Colonic mucosa (tissue), 4 donors: ENCODE data around the gene KRTAP1-3. TPM values are rescaled to one million over a fixed set of nuclear protein-coding genes. Genes with fewer than 3 reads are reported as not detected.
"Not testable (repeated sequence)": the region's sequence is repeated elsewhere in the genome, so short reads cannot be mapped to it uniquely, and the experiment has no call there.

Source experiments
- DNase-seq: peaks from one replicate; pipeline ENCODE4 v3.0.0-alpha.2; 2020
- H3K27ac ChIP-seq: fragments of 200-600 bp; one replicate; pipeline ENCODE4 v1.8.0; 2021
- H3K27me3 ChIP-seq: fragments of 200-600 bp; one replicate; pipeline ENCODE4 v1.8.0; 2021
- H3K36me3 ChIP-seq: fragments of 200-600 bp; one replicate; pipeline ENCODE4 v1.8.0; 2021
- H3K4me1 ChIP-seq: fragments of 200-600 bp; one replicate; pipeline ENCODE4 v1.8.0; 2021; ENCODE audit warnings: mild to moderate bottlenecking
- H3K4me3 ChIP-seq: fragments of 200-600 bp; one replicate; pipeline ENCODE4 v1.8.0; 2021
- H3K9ac ChIP-seq, 2 donors: one replicate each; pipeline ENCODE4 v1.7.0; 2013; ENCODE audit warnings: control low read depth in 2 of 2, low read depth in 2 of 2, low read length in 2 of 2
- H3K9me3 ChIP-seq: fragments of 200-600 bp; one replicate; pipeline ENCODE4 v1.8.0; 2021
- CTCF ChIP-seq: fragments of 200-600 bp; IDR thresholded peaks from one replicate; pipeline ENCODE4 v1.8.0; 2022; ENCODE audit warnings: antibody characterized with exemption, mild to moderate bottlenecking
- intact Hi-C: fragments of 100-400 bp; cut with DNase I; formaldehyde crosslinking; loops from one replicate; pipeline ENCODE4 v1.14.1; 2022
- total RNA-seq, 2 donors: library from RNA; stranded (reverse); fragmentation: NEBNext Ultra II Directional in 1 of 2; extraction: Animal tissue kit (Norgen Biotek cat#: 25700) in 1 of 2; gene quantifications; one replicate each; pipeline ENCODE4 v1.2.1, GENCODE V29; 2021
- donor health status: healthy.
- donor health status: DM: no; HTN: no; CAD: no.
- donor health status: DM: no; HTN: no; CAD: no.

The KRTAP1-3 gene
- total RNA-seq, 2 donors from 2014 or later = not detected

DNA sequence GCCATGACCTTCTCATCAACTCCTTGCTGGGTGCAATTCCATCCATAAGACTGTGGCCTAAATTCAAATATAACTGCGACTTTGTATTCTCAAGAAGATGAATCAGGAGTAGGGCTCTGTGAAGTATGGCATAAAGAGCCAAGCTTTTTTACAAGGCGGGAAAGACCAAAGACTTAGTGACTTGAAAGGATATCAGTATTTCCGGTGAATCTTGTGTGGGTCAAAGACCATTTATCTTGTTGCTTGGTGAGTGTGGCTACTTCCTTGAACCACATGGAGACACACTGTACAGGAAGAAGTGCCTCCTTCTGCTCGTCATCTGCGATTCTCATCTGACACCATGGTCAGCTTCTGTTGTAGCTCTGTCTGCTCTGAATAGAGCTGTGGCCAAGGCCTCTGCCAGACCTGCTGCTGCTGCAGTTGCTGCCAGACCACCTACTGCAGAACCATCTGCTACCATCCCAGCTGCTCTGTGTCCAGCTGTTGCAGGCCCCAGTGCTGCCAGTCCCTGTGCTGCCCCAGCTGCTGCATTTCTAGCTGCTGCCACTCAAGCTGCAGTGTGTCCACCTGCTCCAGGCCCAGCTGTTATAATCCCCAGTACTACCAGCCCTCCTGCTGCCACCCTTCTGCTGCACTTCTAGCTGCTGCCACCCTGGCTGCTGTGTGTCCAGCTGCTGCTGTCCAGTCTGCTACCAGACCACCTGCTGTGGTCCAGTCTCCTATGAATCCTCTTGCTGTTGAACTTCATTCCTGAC lies 37.1 kb upstream of the KRTAP1-3 start:
- no peak overlapping the region for H3K27ac ChIP-seq
- intact Hi-C loops = no loop called here
- no peaks in the 10 kb centered on the region for H3K27me3 ChIP-seq
- DNase-seq = no peak
- no peaks in the 10 kb centered on the region for H3K36me3 ChIP-seq
- H3K9me3 ChIP-seq = no peaks in the 10 kb centered on the region
- no peak overlapping the region for H3K9ac ChIP-seq
- no peaks in the 10 kb centered on the region for H3K4me1 ChIP-seq
- TF ChIP-seq CTCF = no peak
- H3K4me3 ChIP-seq = no peak overlapping the region

- intact Hi-C loops = no loop called here
- Histone ChIP-seq H3K9me3 (no peaks in the 10 kb centered on the region), H3K4me3 (no peak overlapping the region)
Measured at GRCh38 chr17:41069031-41069430, 34.4 kb upstream of the KRTAP1-3 start.

GRCh38 chr17:41067281-41067680 lies 32.6 kb upstream of the KRTAP1-3 start:
- intact Hi-C loops = no loop called here
- Histone ChIP-seq H3K9ac (no peak overlapping the region), H3K27ac (no peak overlapping the region), H3K27me3 (no peaks in the 10 kb centered on the region), H3K4me1 (no peaks in the 10 kb centered on the region), H3K9me3 (no peaks in the 10 kb centered on the region), H3K36me3 (no peaks in the 10 kb centered on the region), H3K4me3 (no peak overlapping the region)
- no peak for DNase-seq
- TF ChIP-seq CTCF = no peak

More at GRCh38 chr17:41069031-41069430, 34.4 kb upstream of the KRTAP1-3 start:
- Histone ChIP-seq H3K4me1 (no peaks in the 10 kb centered on the region), H3K36me3 (no peaks in the 10 kb centered on the region), H3K27ac (no peak overlapping the region), H3K27me3 (no peaks in the 10 kb centered on the region), H3K9ac (no peak overlapping the region)
- TF ChIP-seq CTCF = no peak
- no peak for DNase-seq

DNA sequence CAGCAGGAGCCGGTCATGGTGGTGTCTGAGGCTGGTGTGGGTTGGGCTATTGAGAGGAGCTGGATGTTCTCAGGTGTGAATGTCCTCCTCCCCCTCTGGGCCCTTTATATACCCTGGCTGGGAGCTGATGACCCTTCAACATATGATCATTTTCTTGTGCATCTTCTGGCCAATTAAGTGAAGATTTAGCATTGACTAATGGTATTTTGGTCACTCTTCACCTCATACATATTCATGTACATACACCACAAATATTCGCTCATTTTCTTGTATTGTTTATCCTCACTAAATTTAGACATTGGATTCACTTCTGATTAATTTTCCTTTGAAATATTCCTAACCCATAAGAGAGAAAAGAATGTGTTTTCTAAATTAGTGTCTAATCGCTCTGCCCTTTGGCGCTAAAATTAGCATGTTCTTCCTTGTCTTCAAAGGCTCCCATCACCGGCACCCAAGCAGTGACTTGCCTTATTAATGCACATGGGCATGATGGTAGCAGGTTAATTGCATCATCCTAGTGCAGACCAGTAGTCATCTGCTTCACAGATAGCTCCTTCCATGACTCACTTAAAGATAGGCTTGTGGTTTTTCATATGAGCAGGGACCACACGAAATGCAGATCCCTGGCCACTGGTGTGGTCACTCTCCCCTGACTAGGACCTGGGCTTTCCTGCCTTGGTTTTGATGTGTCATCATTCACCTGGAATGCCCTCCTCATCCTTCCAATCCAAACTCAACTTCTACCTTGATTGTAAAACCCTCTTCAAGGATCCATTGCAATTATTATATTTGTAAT lies 31.4 kb upstream of the KRTAP1-3 start, which contains the start of gene KRTAP2-4:
Gene KRTAP2-4, minus strand, starts transcription at position 51 of the 796 bp plus-strand sequence. Its CDS starts 34 bp downstream, at position 17.
- H3K9ac ChIP-seq = no peak within 1 kb of the TSS
- no peak within 1 kb of the TSS for H3K4me3 ChIP-seq
- no peak for TF ChIP-seq CTCF
- H3K36me3 ChIP-seq = no peaks in the 10 kb centered on the region
- DNase-seq = no peak
- H3K4me1 ChIP-seq = no peaks in the 10 kb centered on the region
- H3K27ac ChIP-seq = no peak within 1 kb of the TSS
- no peaks in the 10 kb centered on the region for H3K27me3 ChIP-seq
- intact Hi-C loops = no loop called here
- no peaks in the 10 kb centered on the region for H3K9me3 ChIP-seq

GRCh38 chr17:41065016-41065689 lies 30.5 kb upstream of the KRTAP1-3 start:
- H3K27ac ChIP-seq, DNase-seq, H3K4me1 ChIP-seq, H3K9me3 ChIP-seq, H3K4me3 ChIP-seq, H3K27me3 ChIP-seq, H3K9ac ChIP-seq, intact Hi-C loops, H3K36me3 ChIP-seq: not testable (repeated sequence)
